Panc1 (cell line): ENCODE measurements around the gene ANO1.

Source experiments
- POLR2AphosphoS5 ChIP-seq: IDR thresholded peaks from 2 replicates; pipeline ENCODE4 v1.6.1; 2012; ENCODE audit warnings: mild to moderate bottlenecking, low read depth, low read length, moderate library complexity
- TF ChIP-seq, protein P1 (sequence below), 2 experiments: IDR thresholded peaks; 2 replicates each; pipeline ENCODE4 v1.6.1; 2011 to 2012; ENCODE audit warnings: low read depth in 2 of 2, control low read depth in 1 of 2, low read length in 1 of 2, mild to moderate bottlenecking in 1 of 2, moderate library complexity in 1 of 2; ENCODE audit not compliant: insufficient read depth in 1 of 2
- TF ChIP-seq, protein P2 (sequence below): fragments of 450-650 bp; IDR thresholded peaks from 2 replicates; pipeline ENCODE4 v1.5.1; 2017; ENCODE audit warnings: mild to moderate bottlenecking

DNA sequence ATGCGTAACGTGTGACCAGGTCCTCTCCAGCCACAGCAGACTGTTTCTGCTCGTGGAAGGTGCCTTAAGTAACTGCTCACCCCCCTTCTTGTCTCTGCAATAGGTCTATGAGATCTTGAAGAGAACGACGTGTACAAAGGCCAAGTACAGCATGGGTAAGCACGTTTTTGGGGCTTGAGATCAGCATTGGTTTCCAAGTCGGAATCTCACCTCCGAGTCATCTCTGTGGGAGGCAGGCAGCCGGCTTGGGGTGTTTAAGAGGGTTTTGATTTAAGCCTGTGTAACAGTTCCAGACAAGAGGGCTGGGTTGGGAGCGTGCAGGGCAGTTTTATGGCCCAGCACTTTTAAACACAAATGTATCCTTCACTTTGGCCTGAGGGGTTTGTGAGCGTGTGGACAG is 30.1 kb downstream of the ANO1 start:
- TF ChIP-seq, protein P1, sequence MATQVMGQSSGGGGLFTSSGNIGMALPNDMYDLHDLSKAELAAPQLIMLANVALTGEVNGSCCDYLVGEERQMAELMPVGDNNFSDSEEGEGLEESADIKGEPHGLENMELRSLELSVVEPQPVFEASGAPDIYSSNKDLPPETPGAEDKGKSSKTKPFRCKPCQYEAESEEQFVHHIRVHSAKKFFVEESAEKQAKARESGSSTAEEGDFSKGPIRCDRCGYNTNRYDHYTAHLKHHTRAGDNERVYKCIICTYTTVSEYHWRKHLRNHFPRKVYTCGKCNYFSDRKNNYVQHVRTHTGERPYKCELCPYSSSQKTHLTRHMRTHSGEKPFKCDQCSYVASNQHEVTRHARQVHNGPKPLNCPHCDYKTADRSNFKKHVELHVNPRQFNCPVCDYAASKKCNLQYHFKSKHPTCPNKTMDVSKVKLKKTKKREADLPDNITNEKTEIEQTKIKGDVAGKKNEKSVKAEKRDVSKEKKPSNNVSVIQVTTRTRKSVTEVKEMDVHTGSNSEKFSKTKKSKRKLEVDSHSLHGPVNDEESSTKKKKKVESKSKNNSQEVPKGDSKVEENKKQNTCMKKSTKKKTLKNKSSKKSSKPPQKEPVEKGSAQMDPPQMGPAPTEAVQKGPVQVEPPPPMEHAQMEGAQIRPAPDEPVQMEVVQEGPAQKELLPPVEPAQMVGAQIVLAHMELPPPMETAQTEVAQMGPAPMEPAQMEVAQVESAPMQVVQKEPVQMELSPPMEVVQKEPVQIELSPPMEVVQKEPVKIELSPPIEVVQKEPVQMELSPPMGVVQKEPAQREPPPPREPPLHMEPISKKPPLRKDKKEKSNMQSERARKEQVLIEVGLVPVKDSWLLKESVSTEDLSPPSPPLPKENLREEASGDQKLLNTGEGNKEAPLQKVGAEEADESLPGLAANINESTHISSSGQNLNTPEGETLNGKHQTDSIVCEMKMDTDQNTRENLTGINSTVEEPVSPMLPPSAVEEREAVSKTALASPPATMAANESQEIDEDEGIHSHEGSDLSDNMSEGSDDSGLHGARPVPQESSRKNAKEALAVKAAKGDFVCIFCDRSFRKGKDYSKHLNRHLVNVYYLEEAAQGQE (IDR thresholded peaks at IDR 0.05; ENCODE audit: insufficient read depth in 1 of 2, low read depth in 2 of 2, low read length in 1 of 2): no peak
- TF ChIP-seq, protein P2, sequence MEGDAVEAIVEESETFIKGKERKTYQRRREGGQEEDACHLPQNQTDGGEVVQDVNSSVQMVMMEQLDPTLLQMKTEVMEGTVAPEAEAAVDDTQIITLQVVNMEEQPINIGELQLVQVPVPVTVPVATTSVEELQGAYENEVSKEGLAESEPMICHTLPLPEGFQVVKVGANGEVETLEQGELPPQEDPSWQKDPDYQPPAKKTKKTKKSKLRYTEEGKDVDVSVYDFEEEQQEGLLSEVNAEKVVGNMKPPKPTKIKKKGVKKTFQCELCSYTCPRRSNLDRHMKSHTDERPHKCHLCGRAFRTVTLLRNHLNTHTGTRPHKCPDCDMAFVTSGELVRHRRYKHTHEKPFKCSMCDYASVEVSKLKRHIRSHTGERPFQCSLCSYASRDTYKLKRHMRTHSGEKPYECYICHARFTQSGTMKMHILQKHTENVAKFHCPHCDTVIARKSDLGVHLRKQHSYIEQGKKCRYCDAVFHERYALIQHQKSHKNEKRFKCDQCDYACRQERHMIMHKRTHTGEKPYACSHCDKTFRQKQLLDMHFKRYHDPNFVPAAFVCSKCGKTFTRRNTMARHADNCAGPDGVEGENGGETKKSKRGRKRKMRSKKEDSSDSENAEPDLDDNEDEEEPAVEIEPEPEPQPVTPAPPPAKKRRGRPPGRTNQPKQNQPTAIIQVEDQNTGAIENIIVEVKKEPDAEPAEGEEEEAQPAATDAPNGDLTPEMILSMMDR: no peak
- TF ChIP-seq POLR2AphosphoS5: no peak
